DOHH2 (cell line): ENCODE data around the gene SLC12A7.

ENCODE experiments used
- H3F3A ChIP-seq: fragments of 200-600 bp; sonication (generic), shearing (Covaris generic); 2 replicates; pipeline ENCODE4 v1.6.0; 2016; ENCODE audit warnings: antibody characterized with exemption, mild to moderate bottlenecking; ENCODE audit not compliant: control insufficient read depth, insufficient read depth
- H3K27ac ChIP-seq: fragments of 200-600 bp; sonication (generic); 2 replicates; pipeline ENCODE4 v1.5.1; 2014; ENCODE audit warnings: low read depth, mild to moderate bottlenecking, low read length, moderate library complexity
- H3K27me3 ChIP-seq: fragments of 200-600 bp; sonication (generic); 2 replicates; pipeline ENCODE4 v1.6.1; 2014; ENCODE audit warnings: mild to moderate bottlenecking, low read length, mixed read lengths; ENCODE audit not compliant: control insufficient read depth
- H3K36me3 ChIP-seq: fragments of 200-600 bp; sonication (generic); 2 replicates; pipeline ENCODE4 v1.6.1; 2014; ENCODE audit warnings: mild to moderate bottlenecking, low read length, moderate library complexity, mixed read lengths; ENCODE audit not compliant: control insufficient read depth
- H3K4me1 ChIP-seq: fragments of 200-600 bp; sonication (generic); 2 replicates; pipeline ENCODE4 v1.6.1; 2014; ENCODE audit warnings: mild to moderate bottlenecking, low read length, mixed read lengths; ENCODE audit not compliant: control insufficient read depth
- H3K4me2 ChIP-seq: fragments of 200-600 bp; sonication (generic); 2 replicates; pipeline ENCODE4 v1.6.0; 2014; ENCODE audit warnings: mild to moderate bottlenecking, low read length, moderate library complexity
- H3K4me3 ChIP-seq: fragments of 200-600 bp; sonication (generic); 2 replicates; pipeline ENCODE4 v1.5.1; 2014; ENCODE audit warnings: mild to moderate bottlenecking, low read length, mixed read lengths
- H3K79me2 ChIP-seq: fragments of 200-600 bp; sonication (generic); 2 replicates; pipeline ENCODE4 v1.6.1; 2014; ENCODE audit warnings: mild to moderate bottlenecking, low read length, mixed read lengths; ENCODE audit not compliant: control insufficient read depth
- H3K9me2 ChIP-seq: fragments of 200-600 bp; sonication (generic); replicated peaks from 2 replicates; pipeline ENCODE4 v1.6.1; 2014; ENCODE audit warnings: mild to moderate bottlenecking, low read length, mixed read lengths; ENCODE audit not compliant: control insufficient read depth
- H3K9me3 ChIP-seq: fragments of 200-600 bp; sonication (generic); 2 replicates; pipeline ENCODE4 v1.6.1; 2014; ENCODE audit warnings: antibody characterized with exemption, low read length, mixed read lengths; ENCODE audit not compliant: control insufficient read depth, insufficient read depth
- H4K20me1 ChIP-seq: fragments of 200-600 bp; sonication (generic); 2 replicates; pipeline ENCODE4 v1.6.0; 2014; ENCODE audit warnings: low read depth, mild to moderate bottlenecking, antibody characterized with exemption, low read length, moderate library complexity; ENCODE audit not compliant: control insufficient read depth, insufficient read depth
- CTCF ChIP-seq: fragments of 200-600 bp; sonication (generic); IDR thresholded peaks from one replicate; pipeline ENCODE4 v1.5.1; 2014; ENCODE audit warnings: antibody characterized with exemption, mild to moderate bottlenecking, low read depth, low read length; ENCODE audit not compliant: poor library complexity, severe bottlenecking
- EZH2phosphoT487 ChIP-seq: fragments of 200-600 bp; sonication (generic); IDR thresholded peaks from 2 replicates; pipeline ENCODE4 v1.6.1; 2017; ENCODE audit warnings: borderline replicate concordance, mild to moderate bottlenecking, antibody characterized with exemption, low read length, moderate library complexity, mixed read lengths

SLC12A7 gene

GRCh38 chr5:1007221-1007680 lies 104.6 kb downstream of the SLC12A7 start:
- Histone ChIP-seq H3K4me1 (peaks cover 3% of the 10 kb centered on the region; the same call in 1 of the 2 replicates), H3K4me3 (no peak overlapping the region), H3K4me2 (no peak overlapping the region), H3K9me2 (no peaks in the 10 kb centered on the region), H3K36me3 (no peaks in the 10 kb centered on the region), H3F3A (peaks cover 2% of the 10 kb centered on the region; the same call in 1 of the 2 replicates), H4K20me1 (no peaks in the 10 kb centered on the region), H3K27ac (no peak overlapping the region), H3K79me2 (no peaks in the 10 kb centered on the region), H3K27me3 (peaks cover 13% of the 10 kb centered on the region), H3K9me3 (no peaks in the 10 kb centered on the region)
- TF ChIP-seq CTCF (no peak), EZH2phosphoT487 (no peak)

- Histone ChIP-seq H3K27me3 (peaks cover 13% of the 10 kb centered on the region), H3K4me3 (no peak overlapping the region), H3K36me3 (no peaks in the 10 kb centered on the region), H3K79me2 (no peaks in the 10 kb centered on the region), H4K20me1 (no peaks in the 10 kb centered on the region), H3F3A (peaks cover 2% of the 10 kb centered on the region; the same call in 1 of the 2 replicates), H3K4me1 (peaks cover 3% of the 10 kb centered on the region; the same call in 1 of the 2 replicates), H3K9me3 (no peaks in the 10 kb centered on the region), H3K4me2 (no peak overlapping the region), H3K9me2 (no peaks in the 10 kb centered on the region), H3K27ac (no peak overlapping the region)
- TF ChIP-seq CTCF, result no peak
- no peak for TF ChIP-seq EZH2phosphoT487
Measured at GRCh38 chr5:1006656-1007071, 105.2 kb downstream of the SLC12A7 start.

GRCh38 chr5:1005904-1006655 lies 105.8 kb downstream of the SLC12A7 start:
- Histone ChIP-seq H3K4me3 (no peak overlapping the region), H3K4me1 (peaks cover 3% of the 10 kb centered on the region; the same call in 1 of the 2 replicates), H3F3A (peaks cover 2% of the 10 kb centered on the region; the same call in 1 of the 2 replicates), H3K27ac (no peak overlapping the region), H3K4me2 (no peak overlapping the region), H3K79me2 (no peaks in the 10 kb centered on the region), H3K9me2 (no peaks in the 10 kb centered on the region), H4K20me1 (no peaks in the 10 kb centered on the region), H3K36me3 (no peaks in the 10 kb centered on the region), H3K27me3 (peaks cover 13% of the 10 kb centered on the region), H3K9me3 (no peaks in the 10 kb centered on the region)
- TF ChIP-seq CTCF (no peak), EZH2phosphoT487 (no peak)
